ENCODE measurements around the gene ADCY7. TPM values are rescaled to one million over a fixed set of nuclear protein-coding genes. Genes with fewer than 3 reads are reported as not detected.

Gene ADCY7
- total RNA-seq, 1 experiment from 2014 or later: 34.2 TPM

- CTCF ChIA-PET: no interaction called here
- no TSS peak for BruUV-seq (replicated peaks)
- H3K36me3 ChIP-seq (ENCODE audit: control insufficient read depth in 1 of 2, insufficient read depth in 2 of 2, low read length in 2 of 2): no peaks in the 10 kb centered on the region
- RAD21 ChIA-PET (ENCODE audit: low non-redundant PET in 1 of 2, low total read pairs in 2 of 2, uncharacterized antibody in 2 of 2, unreplicated experiment in 2 of 2): no interaction called here
- H3K9me2 ChIP-seq (ENCODE audit: insufficient read depth): no peaks in the 10 kb centered on the region
- H3K9ac ChIP-seq (ENCODE audit: low read length): no peak overlapping the region
- H3K79me2 ChIP-seq (ENCODE audit: insufficient read depth, low read length): no peaks in the 10 kb centered on the region
- no peak overlapping the region for H3K4me2 ChIP-seq (ENCODE audit: low read length)
- intact Hi-C loops (cut with micrococcal nuclease): no loop called here
- H4K20me1 ChIP-seq (ENCODE audit: insufficient read depth): no peaks in the 10 kb centered on the region
- TF ChIP-seq JUND (IDR thresholded peaks at IDR 0.05) (no peak), TCF7L2 (IDR thresholded peaks at IDR 0.05; ENCODE audit: borderline replicate concordance, extremely low read depth, insufficient read depth, insufficient read length) (no peak), POLR2AphosphoS5 (IDR thresholded peaks at IDR 0.05; ENCODE audit: low read depth, low read length) (no peak), ELF1 (IDR thresholded peaks at IDR 0.05; ENCODE audit: borderline replicate concordance, low read depth) (no peak), YY1 (IDR thresholded peaks at IDR 0.05; ENCODE audit: extremely low read depth, insufficient replicate concordance, low read depth, low read length) (no peak), EZH2phosphoT487 (IDR thresholded peaks at IDR 0.05; ENCODE audit: borderline replicate concordance) (no peak), ZFX (IDR thresholded peaks at IDR 0.05) (no peak)
- TF ChIP-seq, protein P1, sequence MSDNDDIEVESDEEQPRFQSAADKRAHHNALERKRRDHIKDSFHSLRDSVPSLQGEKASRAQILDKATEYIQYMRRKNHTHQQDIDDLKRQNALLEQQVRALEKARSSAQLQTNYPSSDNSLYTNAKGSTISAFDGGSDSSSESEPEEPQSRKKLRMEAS (IDR thresholded peaks at IDR 0.05): no peak
- no peak overlapping the region for H3K27ac ChIP-seq (ENCODE audit: low read depth, low read length)
- no peak overlapping the region for H2AFZ ChIP-seq (ENCODE audit: low read depth, low read length, poor library complexity, severe bottlenecking)
- no peak overlapping the region for H3K4me3 ChIP-seq (replicated peaks in 1 of 2; ENCODE audit: low read depth in 1 of 2, low read length in 2 of 2)
- POLR2A ChIA-PET: no interaction called here
- DNase-seq (ENCODE audit: low read depth, low spot score) (no peak), ATAC-seq (no peak)
- no peaks in the 10 kb centered on the region for H3K9me3 ChIP-seq (ENCODE audit: control insufficient read depth in 1 of 2, insufficient read depth in 1 of 2, low read depth in 1 of 2, low read length in 2 of 2)
- no peaks in the 10 kb centered on the region for H3K27me3 ChIP-seq (ENCODE audit: insufficient read depth, low read length)
- H3K4me1 ChIP-seq (ENCODE audit: control insufficient read depth in 1 of 2, insufficient read depth in 2 of 2, low read length in 2 of 2): no peaks in the 10 kb centered on the region
Measured at GRCh38 chr16:50298591-50299507, 32.5 kb downstream of the ADCY7 start.

GRCh38 chr16:50299508-50300105 lies 33.3 kb downstream of the ADCY7 start:
- no peak for ATAC-seq
- TF ChIP-seq REST (IDR thresholded peaks at IDR 0.05; ENCODE audit: low read depth) (no peak), FOSL1 (IDR thresholded peaks at IDR 0.05; ENCODE audit: low read depth) (no peak), RAD21 (IDR thresholded peaks at IDR 0.05; ENCODE audit: low read depth) (no peak), ZBTB33 (IDR thresholded peaks at IDR 0.05; ENCODE audit: extremely low read depth, insufficient replicate concordance, low read length) (no peak), SP1 (IDR thresholded peaks at IDR 0.05; ENCODE audit: low read depth) (no peak)
- TF ChIP-seq, protein P1 (IDR thresholded peaks at IDR 0.05): no peak

More at GRCh38 chr16:50299508-50300105, 33.3 kb downstream of the ADCY7 start:
- ChIA-PET CTCF (no interaction called here), POLR2A (no interaction called here), RAD21 (ENCODE audit: low non-redundant PET in 1 of 2, low total read pairs in 2 of 2, uncharacterized antibody in 2 of 2, unreplicated experiment in 2 of 2) (no interaction called here)
- Histone ChIP-seq H3K27ac (ENCODE audit: low read depth, low read length) (no peak overlapping the region), H3K27me3 (ENCODE audit: insufficient read depth, low read length) (no peaks in the 10 kb centered on the region), H3K79me2 (ENCODE audit: insufficient read depth, low read length) (no peaks in the 10 kb centered on the region), H3K9me2 (ENCODE audit: insufficient read depth) (no peaks in the 10 kb centered on the region), H3K4me3 (replicated peaks in 1 of 2; ENCODE audit: low read depth in 1 of 2, low read length in 2 of 2) (no peak overlapping the region), H3K4me1 (ENCODE audit: control insufficient read depth in 1 of 2, insufficient read depth in 2 of 2, low read length in 2 of 2) (no peaks in the 10 kb centered on the region), H2AFZ (ENCODE audit: low read depth, low read length, poor library complexity, severe bottlenecking) (no peak overlapping the region), H4K20me1 (ENCODE audit: insufficient read depth) (no peaks in the 10 kb centered on the region), H3K4me2 (ENCODE audit: low read length) (no peak overlapping the region), H3K9ac (ENCODE audit: low read length) (no peak overlapping the region), H3K9me3 (ENCODE audit: control insufficient read depth in 1 of 2, insufficient read depth in 1 of 2, low read depth in 1 of 2, low read length in 2 of 2) (no peaks in the 10 kb centered on the region), H3K36me3 (ENCODE audit: control insufficient read depth in 1 of 2, insufficient read depth in 2 of 2, low read length in 2 of 2) (no peaks in the 10 kb centered on the region)
- intact Hi-C loops (cut with micrococcal nuclease): no loop called here
- no TSS peak for BruUV-seq (replicated peaks)
- no peak for DNase-seq (ENCODE audit: low read depth, low spot score)
